ENCODE measurements around the gene STC2. TPM values are rescaled to one million over a fixed set of nuclear protein-coding genes. Genes with fewer than 3 reads are reported as not detected.
A peak's percentile ranks its signal among the peaks of the same experiment; 100 is the strongest.

The STC2 gene
- polyA plus RNA-seq, 1 donor (not counting 4 experiments of a cell fraction or from before 2014, with no cell fraction given), result 4.3 TPM

GRCh38 chr5:173281910-173282309 lies 46.3 kb downstream of the STC2 start:
- no peaks in the 10 kb centered on the region for H4K20me1 ChIP-seq (ENCODE audit: control insufficient read depth, extremely low read depth, insufficient read depth, low read length)
- peaks cover 8% of the 10 kb centered on the region for H3K4me1 ChIP-seq (ENCODE audit: control insufficient read depth, extremely low read depth, insufficient read depth, low read length)
- no peaks in the 10 kb centered on the region for H3K79me2 ChIP-seq (ENCODE audit: control insufficient read depth, insufficient read depth, low read length)
- H3K9ac ChIP-seq (ENCODE audit: control insufficient read depth, extremely low read depth, insufficient read depth, low read length), result no peak overlapping the region
- no peaks in the 10 kb centered on the region for H3K36me3 ChIP-seq (ENCODE audit: control insufficient read depth in 2 of 2, extremely low read depth in 1 of 2, insufficient read depth in 2 of 2, low read length in 2 of 2)
- H3K4me3 ChIP-seq (ENCODE audit: control insufficient read depth in 2 of 3, extremely low read depth in 1 of 3, insufficient read depth in 2 of 3, low read depth in 1 of 3, low read length in 3 of 3), result no peak overlapping the region
- H2AFZ ChIP-seq (ENCODE audit: control insufficient read depth, low read length), result no peak overlapping the region
- H3K27ac ChIP-seq (ENCODE audit: control insufficient read depth, insufficient read depth, low read length), result no peak overlapping the region
- TF ChIP-seq, protein P1, sequence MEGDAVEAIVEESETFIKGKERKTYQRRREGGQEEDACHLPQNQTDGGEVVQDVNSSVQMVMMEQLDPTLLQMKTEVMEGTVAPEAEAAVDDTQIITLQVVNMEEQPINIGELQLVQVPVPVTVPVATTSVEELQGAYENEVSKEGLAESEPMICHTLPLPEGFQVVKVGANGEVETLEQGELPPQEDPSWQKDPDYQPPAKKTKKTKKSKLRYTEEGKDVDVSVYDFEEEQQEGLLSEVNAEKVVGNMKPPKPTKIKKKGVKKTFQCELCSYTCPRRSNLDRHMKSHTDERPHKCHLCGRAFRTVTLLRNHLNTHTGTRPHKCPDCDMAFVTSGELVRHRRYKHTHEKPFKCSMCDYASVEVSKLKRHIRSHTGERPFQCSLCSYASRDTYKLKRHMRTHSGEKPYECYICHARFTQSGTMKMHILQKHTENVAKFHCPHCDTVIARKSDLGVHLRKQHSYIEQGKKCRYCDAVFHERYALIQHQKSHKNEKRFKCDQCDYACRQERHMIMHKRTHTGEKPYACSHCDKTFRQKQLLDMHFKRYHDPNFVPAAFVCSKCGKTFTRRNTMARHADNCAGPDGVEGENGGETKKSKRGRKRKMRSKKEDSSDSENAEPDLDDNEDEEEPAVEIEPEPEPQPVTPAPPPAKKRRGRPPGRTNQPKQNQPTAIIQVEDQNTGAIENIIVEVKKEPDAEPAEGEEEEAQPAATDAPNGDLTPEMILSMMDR (optimal IDR thresholded peaks at IDR 0.05 in 1 of 3, IDR thresholded peaks at IDR 0.05 in 1 of 3, conservative IDR thresholded peaks at IDR 0.05 in 1 of 3; ENCODE audit: extremely low read depth in 1 of 3, insufficient read depth in 2 of 3, low read length in 3 of 3), result peak in 2 of 3 experiments; percentile 29 to 41
- TF ChIP-seq EZH2 (IDR thresholded peaks at IDR 0.05; ENCODE audit: low read length), result no peak
- H3K9me1 ChIP-seq (ENCODE audit: control insufficient read depth, extremely low read depth, insufficient read depth, low read length), result no peaks in the 10 kb centered on the region
- H3K9me3 ChIP-seq (ENCODE audit: control insufficient read depth, low read depth, low read length), result no peaks in the 10 kb centered on the region
- H3K27me3 ChIP-seq (ENCODE audit: control insufficient read depth, extremely low read depth, insufficient read depth, low read length), result peaks cover 22% of the 10 kb centered on the region
- H3K4me2 ChIP-seq (ENCODE audit: control insufficient read depth, extremely low read depth, insufficient read depth, low read depth, low read length), result no peak overlapping the region
- FAIRE-seq (no peak), DNase-seq (ENCODE audit: low read depth, low spot score) (no peak)
- dilution Hi-C loops (cut with MboI; ENCODE audit: extremely low pct_ligation_motif_present, low sequenced_read_pairs), result no loop called here

DNA sequence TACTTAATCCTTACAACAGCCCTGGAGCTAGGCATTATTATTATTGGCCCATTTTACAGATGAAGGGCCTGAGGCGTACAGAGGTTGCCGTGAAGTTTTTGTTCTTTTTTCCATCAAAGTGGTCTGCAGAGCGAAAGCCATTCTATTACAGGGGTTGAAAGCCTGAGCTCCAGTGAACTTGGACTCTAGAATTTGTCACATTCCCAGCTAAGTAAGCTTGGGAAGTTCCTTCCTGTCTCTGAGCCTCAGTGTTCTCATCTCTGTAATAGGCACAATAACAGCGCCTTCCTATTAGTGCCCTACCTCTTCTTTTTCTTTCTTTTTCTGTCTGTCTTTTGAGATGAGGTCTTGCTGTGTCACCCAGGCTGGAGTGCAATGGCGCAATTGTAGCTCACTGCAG lies 49.0 kb downstream of the STC2 start:
- dilution Hi-C loops (cut with MboI; ENCODE audit: extremely low pct_ligation_motif_present, low sequenced_read_pairs), result no loop called here
- no peak overlapping the region for H3K27ac ChIP-seq (ENCODE audit: control insufficient read depth, insufficient read depth, low read length)
- DNase-seq (ENCODE audit: low read depth, low spot score), result no peak
- H3K4me2 ChIP-seq (ENCODE audit: control insufficient read depth, extremely low read depth, insufficient read depth, low read depth, low read length), result no peak overlapping the region
- no peaks in the 10 kb centered on the region for H4K20me1 ChIP-seq (ENCODE audit: control insufficient read depth, extremely low read depth, insufficient read depth, low read length)
- H3K4me1 ChIP-seq (ENCODE audit: control insufficient read depth, extremely low read depth, insufficient read depth, low read length), result peaks cover 8% of the 10 kb centered on the region
- peaks cover 20% of the 10 kb centered on the region for H3K27me3 ChIP-seq (ENCODE audit: control insufficient read depth, extremely low read depth, insufficient read depth, low read length)
- TF ChIP-seq, protein P1 (optimal IDR thresholded peaks at IDR 0.05 in 1 of 3, IDR thresholded peaks at IDR 0.05 in 1 of 3, conservative IDR thresholded peaks at IDR 0.05 in 1 of 3; ENCODE audit: extremely low read depth in 1 of 3, insufficient read depth in 2 of 3, low read length in 3 of 3), result no peak
- TF ChIP-seq EZH2 (IDR thresholded peaks at IDR 0.05; ENCODE audit: low read length), result no peak
- no peaks in the 10 kb centered on the region for H3K9me3 ChIP-seq (ENCODE audit: control insufficient read depth, low read depth, low read length)
- no peaks in the 10 kb centered on the region for H3K36me3 ChIP-seq (ENCODE audit: control insufficient read depth in 2 of 2, extremely low read depth in 1 of 2, insufficient read depth in 2 of 2, low read length in 2 of 2)
- no peak overlapping the region for H3K9ac ChIP-seq (ENCODE audit: control insufficient read depth, extremely low read depth, insufficient read depth, low read length)
- H3K4me3 ChIP-seq (ENCODE audit: control insufficient read depth in 2 of 3, extremely low read depth in 1 of 3, insufficient read depth in 2 of 3, low read depth in 1 of 3, low read length in 3 of 3), result no peak overlapping the region
- no peak overlapping the region for H2AFZ ChIP-seq (ENCODE audit: control insufficient read depth, low read length)
- H3K79me2 ChIP-seq (ENCODE audit: control insufficient read depth, insufficient read depth, low read length), result no peaks in the 10 kb centered on the region
- H3K9me1 ChIP-seq (ENCODE audit: control insufficient read depth, extremely low read depth, insufficient read depth, low read length), result no peaks in the 10 kb centered on the region
- FAIRE-seq, result no peak

Measured in keratinocyte (primary cell).